Fibroblast of mammary gland (primary cell): ENCODE data around the gene DDX31.

ENCODE experiments used
- DNase-seq: peaks from one replicate; pipeline ENCODE4 v3.0.0-alpha.2; 2010; ENCODE audit warnings: low read depth
- H3K4me3 ChIP-seq: 2 replicates; pipeline ENCODE4 v1.5.1; 2011; ENCODE audit warnings: low read depth, mild to moderate bottlenecking, low read length, moderate library complexity; ENCODE audit not compliant: control insufficient read depth
- TF ChIP-seq, protein P1 (sequence below): conservative IDR thresholded peaks from 2 replicates; pipeline ENCODE4 v1.5.1; 2011; ENCODE audit warnings: low read depth, low read length, inconsistent platforms; ENCODE audit not compliant: control insufficient read depth, insufficient read depth

The DDX31 gene

DNA sequence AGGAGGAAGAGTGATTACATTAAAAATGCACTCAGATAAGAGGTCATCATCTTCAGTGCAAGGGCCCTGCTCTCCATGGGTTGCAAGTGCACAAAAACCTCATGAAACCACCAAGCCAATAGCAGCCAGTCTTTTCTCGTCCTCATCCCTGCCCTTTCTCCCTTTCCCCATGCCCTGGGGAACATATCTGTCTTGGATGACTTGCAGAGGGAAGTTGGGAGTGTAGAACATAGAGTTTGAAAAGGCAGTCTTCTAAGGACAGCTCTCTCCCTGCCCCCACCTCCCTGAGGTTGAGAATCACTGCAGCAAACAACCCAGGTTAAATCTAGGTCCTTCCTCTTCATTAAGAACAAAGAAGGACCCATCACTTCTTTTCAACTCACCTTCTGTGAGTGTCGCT, 22.0 kb downstream of the DDX31 start:
- H3K4me3 ChIP-seq = no peak overlapping the region
- peak; percentile 87 for DNase-seq
- TF ChIP-seq, protein P1, sequence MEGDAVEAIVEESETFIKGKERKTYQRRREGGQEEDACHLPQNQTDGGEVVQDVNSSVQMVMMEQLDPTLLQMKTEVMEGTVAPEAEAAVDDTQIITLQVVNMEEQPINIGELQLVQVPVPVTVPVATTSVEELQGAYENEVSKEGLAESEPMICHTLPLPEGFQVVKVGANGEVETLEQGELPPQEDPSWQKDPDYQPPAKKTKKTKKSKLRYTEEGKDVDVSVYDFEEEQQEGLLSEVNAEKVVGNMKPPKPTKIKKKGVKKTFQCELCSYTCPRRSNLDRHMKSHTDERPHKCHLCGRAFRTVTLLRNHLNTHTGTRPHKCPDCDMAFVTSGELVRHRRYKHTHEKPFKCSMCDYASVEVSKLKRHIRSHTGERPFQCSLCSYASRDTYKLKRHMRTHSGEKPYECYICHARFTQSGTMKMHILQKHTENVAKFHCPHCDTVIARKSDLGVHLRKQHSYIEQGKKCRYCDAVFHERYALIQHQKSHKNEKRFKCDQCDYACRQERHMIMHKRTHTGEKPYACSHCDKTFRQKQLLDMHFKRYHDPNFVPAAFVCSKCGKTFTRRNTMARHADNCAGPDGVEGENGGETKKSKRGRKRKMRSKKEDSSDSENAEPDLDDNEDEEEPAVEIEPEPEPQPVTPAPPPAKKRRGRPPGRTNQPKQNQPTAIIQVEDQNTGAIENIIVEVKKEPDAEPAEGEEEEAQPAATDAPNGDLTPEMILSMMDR = no peak

GRCh38 chr9:132647355-132647754, 22.4 kb downstream of the DDX31 start:
- DNase-seq = peak; percentile 100
- TF ChIP-seq, protein P1 = no peak
- H3K4me3 ChIP-seq = no peak overlapping the region

DNA sequence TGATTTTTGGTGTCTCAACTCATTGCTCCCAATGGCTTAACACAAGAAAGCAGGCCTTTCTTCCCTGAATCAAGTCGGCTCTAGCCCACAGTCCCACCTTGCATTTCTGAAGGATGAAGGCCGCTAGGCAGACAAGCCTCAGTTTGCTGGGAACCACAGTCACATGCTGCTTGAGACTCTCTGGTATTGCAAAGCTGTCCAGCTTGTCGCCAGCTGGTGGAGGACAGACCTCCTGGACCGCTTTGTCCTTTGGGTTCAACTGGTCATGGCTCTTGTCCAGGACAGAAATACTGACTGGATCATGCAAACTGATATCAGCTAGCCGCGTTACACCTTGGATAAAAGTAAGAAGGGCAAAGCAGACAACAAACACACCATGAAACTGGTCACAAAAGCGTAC, 23.1 kb downstream of the DDX31 start:
- TF ChIP-seq, protein P1 = no peak
- H3K4me3 ChIP-seq = no peak overlapping the region
- peak; percentile 48 for DNase-seq

DNA sequence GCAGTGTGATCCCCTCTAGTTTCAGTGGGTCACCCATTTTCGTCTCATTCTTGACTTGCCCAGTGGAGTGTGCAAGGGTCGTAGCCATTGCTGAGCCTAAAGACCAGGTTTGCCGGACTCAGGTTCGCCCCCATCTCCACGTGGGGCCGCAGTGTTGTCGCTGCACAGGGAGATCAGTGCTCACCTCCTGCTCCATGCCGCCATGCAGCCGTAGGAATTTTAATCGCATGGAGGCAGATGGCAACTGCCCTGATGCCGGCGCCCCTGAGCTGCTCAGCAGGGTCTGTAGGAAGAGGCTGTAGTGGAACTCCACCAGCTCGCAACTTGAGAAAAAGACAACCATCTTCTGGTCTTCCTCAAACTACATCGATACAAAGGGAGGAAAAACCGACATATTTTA, 24.1 kb downstream of the DDX31 start:
- DNase-seq = no peak
- H3K4me3 ChIP-seq = no peak overlapping the region
- TF ChIP-seq, protein P1 = no peak

DNA sequence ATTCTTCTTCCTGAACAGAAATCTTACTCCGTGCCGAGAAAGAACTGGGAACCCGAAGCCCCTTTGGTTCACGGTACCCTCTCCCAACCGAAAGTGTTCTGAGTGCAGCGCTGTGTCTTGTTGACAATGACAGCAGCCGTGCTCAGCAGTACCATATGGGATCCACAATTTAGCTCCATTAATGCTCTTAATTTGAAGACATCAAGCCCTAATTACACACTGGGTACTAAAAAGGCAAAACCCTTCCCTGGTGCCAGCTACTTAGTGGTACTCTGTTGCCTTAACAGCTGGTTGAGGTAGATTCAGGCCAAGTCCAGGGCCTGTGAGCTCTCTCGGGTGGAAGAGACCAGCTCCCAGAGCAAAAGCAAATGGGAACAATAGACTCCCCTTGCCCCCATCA, 24.5 kb downstream of the DDX31 start:
- no peak for DNase-seq
- TF ChIP-seq, protein P1 = no peak
- H3K4me3 ChIP-seq = no peak overlapping the region

GRCh38 chr9:132644251-132644650, 25.5 kb downstream of the DDX31 start:
- TF ChIP-seq, protein P1 = peak; percentile 12
- no peak for DNase-seq
- no peak overlapping the region for H3K4me3 ChIP-seq

DNA sequence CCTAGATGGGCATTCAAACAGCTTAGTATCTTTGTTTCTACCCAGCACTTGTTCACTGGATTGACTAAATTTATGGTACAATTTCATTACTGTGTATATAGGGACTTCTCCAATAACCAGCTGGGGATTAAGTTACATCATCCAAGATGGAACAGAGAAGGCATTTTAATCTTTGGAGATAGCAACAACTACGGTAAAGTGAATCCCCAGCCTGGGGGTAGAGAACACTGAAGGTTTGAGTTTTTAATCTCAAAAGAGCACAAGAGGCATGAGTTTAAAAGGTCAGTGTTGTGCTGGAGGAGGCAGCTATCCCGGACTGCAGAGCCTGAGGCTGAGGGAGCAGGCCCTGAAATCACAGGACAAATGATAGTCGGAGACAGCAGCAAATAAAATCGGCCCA, 28.6 kb downstream of the DDX31 start:
- no peak overlapping the region for H3K4me3 ChIP-seq
- DNase-seq = no peak
- TF ChIP-seq, protein P1 = no peak
